Measurements from ENCODE around the gene NRCAM. TPM values are rescaled to one million over a fixed set of nuclear protein-coding genes. Genes with fewer than 3 reads are reported as not detected.

NRCAM gene
- total and polyA plus RNA-seq, 10 of the 15 experiments (the other 5 are each of a cell fraction or from before 2014, with no cell fraction given): 0.30 to 2.0 (median 1.0) TPM

- SMC1A ChIA-PET (ENCODE audit: uncharacterized antibody, unreplicated experiment): interaction anchor here (0.9 to 3.4 kb wide), 9 partner anchors 17 to 390 kb away, joined by 3 to 130 read pairs (median 9); partner anchors contain the start of gene LAMB4
- ATAC-seq: no peak
- Histone ChIP-seq H3K27me3 (replicated peaks in 1 of 2; ENCODE audit: control insufficient read depth in 2 of 2, insufficient read depth in 2 of 2, low read length in 1 of 2) (no peaks in the 10 kb centered on the region), H3K9me3 (replicated peaks; ENCODE audit: control insufficient read depth, insufficient read depth, low read length) (no peaks in the 10 kb centered on the region), H3K27ac (ENCODE audit: control insufficient read depth, insufficient read depth) (no peak overlapping the region), H3K4me3 (no peak overlapping the region), H3K79me2 (ENCODE audit: control insufficient read depth, insufficient read depth, low read length) (no peaks in the 10 kb centered on the region), H3K4me1 (ENCODE audit: control insufficient read depth, insufficient read depth, low read length) (no peaks in the 10 kb centered on the region), H3K36me3 (ENCODE audit: control insufficient read depth in 2 of 2, insufficient read depth in 2 of 2, low read length in 1 of 2) (no peaks in the 10 kb centered on the region), H4K20me1 (ENCODE audit: control insufficient read depth, insufficient read depth) (no peaks in the 10 kb centered on the region), H2AFZ (ENCODE audit: control insufficient read depth, low read depth, low read length) (no peak overlapping the region), H3K9ac (ENCODE audit: control insufficient read depth, insufficient read depth, low read length) (no peak overlapping the region), H3K4me2 (ENCODE audit: control insufficient read depth, insufficient read depth) (no peak overlapping the region)
- DNase-seq (ENCODE audit: low read depth, low spot score): no peak
- POLR2A ChIA-PET: interaction anchor here (1.0 to 1.3 kb wide), 2 partner anchors 30 to 33 kb away, joined by 4 read pairs; no protein-coding TSS in a partner anchor
- TF ChIP-seq CTCF (IDR thresholded peaks at IDR 0.05 in 2 of 3, conservative IDR thresholded peaks at IDR 0.05 in 1 of 3; ENCODE audit: control insufficient read depth in 2 of 3, extremely low read depth in 1 of 3, insufficient read depth in 1 of 3, low read depth in 3 of 3, low read length in 3 of 3) (no peak), BHLHE40 (IDR thresholded peaks at IDR 0.05; ENCODE audit: borderline replicate concordance in 1 of 2, low read depth in 2 of 2, low read length in 1 of 2) (no peak), PAX8 (IDR thresholded peaks at IDR 0.05) (no peak), TCF7 (IDR thresholded peaks at IDR 0.05; ENCODE audit: borderline replicate concordance) (no peak), ZBED1 (IDR thresholded peaks at IDR 0.05; ENCODE audit: borderline replicate concordance) (no peak), HDGF (IDR thresholded peaks at IDR 0.05) (no peak), ATF2 (IDR thresholded peaks at IDR 0.05; ENCODE audit: low read length) (no peak)
- WGBS (ENCODE audit: insufficient coverage, insufficient replicate concordance, low lambda C conversion rate, missing lambda C conversion rate): 18% methylated on average over 2 of the region's 2 CpGs
- in situ Hi-C loops (cut with MboI) (loop anchor here (5.0 kb wide), 1 partner anchor 35 kb away; no protein-coding TSS in a partner anchor), intact Hi-C loops (cut with micrococcal nuclease; ENCODE audit: unreplicated experiment) (loop anchor here (5.0 kb wide), 1 partner anchor 350 kb away; no protein-coding TSS in a partner anchor)
- BruUV-seq (replicated peaks): no TSS peak
- FAIRE-seq: no peak
- CTCF ChIA-PET: interaction anchor here (0.6 to 11.0 kb wide), 15 partner anchors 10 to 884 kb away, joined by 3 to 254 read pairs (median 6); no protein-coding TSS in a partner anchor
- RAD21 ChIA-PET (ENCODE audit: unreplicated experiment): interaction anchor here (1.1 to 6.3 kb wide), 7 partner anchors 21 to 347 kb away, joined by 3 to 142 read pairs (median 4); no protein-coding TSS in a partner anchor
Observed at GRCh38 chr7:108112683-108113082, 343.6 kb downstream of the NRCAM start.
